ENCODE data around the gene ORC1.
A peak's percentile ranks its signal among the peaks of the same experiment; 100 is the strongest.

GRCh38 chr1:52404116-52404974 lies at the start of gene ORC1, which contains the start of gene PRPF38A:
- TF ChIP-seq, protein P1, sequence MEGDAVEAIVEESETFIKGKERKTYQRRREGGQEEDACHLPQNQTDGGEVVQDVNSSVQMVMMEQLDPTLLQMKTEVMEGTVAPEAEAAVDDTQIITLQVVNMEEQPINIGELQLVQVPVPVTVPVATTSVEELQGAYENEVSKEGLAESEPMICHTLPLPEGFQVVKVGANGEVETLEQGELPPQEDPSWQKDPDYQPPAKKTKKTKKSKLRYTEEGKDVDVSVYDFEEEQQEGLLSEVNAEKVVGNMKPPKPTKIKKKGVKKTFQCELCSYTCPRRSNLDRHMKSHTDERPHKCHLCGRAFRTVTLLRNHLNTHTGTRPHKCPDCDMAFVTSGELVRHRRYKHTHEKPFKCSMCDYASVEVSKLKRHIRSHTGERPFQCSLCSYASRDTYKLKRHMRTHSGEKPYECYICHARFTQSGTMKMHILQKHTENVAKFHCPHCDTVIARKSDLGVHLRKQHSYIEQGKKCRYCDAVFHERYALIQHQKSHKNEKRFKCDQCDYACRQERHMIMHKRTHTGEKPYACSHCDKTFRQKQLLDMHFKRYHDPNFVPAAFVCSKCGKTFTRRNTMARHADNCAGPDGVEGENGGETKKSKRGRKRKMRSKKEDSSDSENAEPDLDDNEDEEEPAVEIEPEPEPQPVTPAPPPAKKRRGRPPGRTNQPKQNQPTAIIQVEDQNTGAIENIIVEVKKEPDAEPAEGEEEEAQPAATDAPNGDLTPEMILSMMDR (IDR thresholded peaks at IDR 0.05; ENCODE audit: low read length): peak; percentile 78
- TF ChIP-seq EZH2 (optimal IDR thresholded peaks at IDR 0.05; ENCODE audit: low read depth, low read length): no peak

All from MM.1S (cell line).